NOMO-1 (cell line): ENCODE data around the gene C10orf105.

Experiments
- DNase-seq, 2 experiments: peaks; one replicate each; lab custom pipeline; 2025; ENCODE audit not compliant: unreplicated experiment in 2 of 2; lab: John Stamatoyannopoulos, UW

Gene C10orf105

GRCh38 chr10:71739358-71739900, 19.9 kb upstream of the C10orf105 start:
- DNase-seq: no peak

DNA sequence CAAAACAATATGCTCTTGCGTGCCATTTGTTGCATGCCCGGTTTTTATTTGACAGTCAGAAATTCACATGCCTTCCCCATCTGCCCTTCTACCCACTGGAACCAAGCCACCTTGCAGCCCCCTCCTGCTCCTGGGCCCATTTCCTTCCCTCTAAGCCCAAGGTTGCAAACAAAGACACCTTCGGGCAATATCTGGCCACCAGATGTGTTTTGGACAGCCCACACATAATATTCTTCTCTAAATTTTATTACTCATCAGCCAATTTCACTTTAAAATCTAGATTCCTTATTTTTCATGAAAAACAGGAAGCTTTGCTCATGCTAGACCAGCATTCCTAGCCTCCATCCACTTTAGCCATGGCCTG, 18.2 kb upstream of the C10orf105 start:
- DNase-seq: no peak

DNA sequence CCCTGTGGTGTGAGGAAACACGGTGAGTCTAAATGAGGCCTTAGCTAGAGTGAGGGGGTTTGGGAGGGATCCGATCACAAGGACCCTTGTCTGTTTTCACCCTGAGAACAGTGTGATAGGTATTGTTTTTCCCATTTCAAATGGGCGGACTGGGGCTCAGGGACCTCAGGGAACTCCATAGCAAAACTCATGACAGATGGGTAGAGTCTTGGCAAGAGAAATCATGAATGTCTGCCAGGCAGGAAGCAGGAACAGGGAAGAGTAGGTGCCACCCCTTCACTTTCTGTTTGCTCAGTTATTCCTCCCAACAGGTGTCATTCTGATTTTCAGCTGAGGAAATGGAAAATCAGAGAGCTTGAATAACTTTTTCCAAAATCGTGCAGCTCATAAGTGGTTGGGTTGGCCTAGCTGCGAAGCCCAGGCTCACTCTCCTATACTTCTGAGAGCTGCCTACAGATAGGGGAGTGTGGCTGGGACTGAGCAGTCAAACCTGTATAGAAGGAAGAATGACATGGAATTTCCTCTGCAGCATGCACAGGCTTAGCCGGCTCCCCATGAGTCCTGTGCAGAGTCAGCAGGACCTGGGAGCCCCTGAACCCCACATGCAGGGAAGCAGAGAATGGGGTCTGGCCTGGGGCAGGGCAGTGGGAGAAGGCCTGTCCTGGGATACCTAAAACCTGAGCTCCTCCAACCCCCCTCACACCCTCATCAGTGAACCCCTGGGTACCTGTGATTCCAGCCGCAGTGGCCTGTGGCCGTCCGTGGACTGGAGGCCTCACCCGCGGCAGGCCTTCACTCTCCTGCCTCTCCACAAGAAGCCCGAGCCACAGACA, 17.6 kb upstream of the C10orf105 start:
- DNase-seq: no peak

DNA sequence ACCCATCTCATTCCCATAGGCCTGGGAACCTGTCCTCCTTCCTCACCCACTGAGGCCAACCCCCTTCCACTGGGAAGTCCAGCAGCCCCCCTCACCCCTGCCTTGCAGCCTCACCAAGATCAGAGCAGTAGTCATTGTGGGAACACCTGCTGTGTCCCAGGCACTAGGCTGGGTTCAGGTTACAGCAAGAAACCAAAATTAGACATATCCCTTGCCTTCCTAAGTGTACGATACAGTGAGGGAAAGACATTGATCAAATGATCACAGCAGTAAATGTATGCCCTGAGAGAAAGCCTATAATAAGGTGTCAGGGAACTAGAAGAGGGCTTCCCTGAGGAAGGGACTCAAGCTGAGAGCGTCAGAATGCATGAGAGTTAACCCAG, 17.0 kb upstream of the C10orf105 start:
- no peak for DNase-seq

- peak; percentile 66 to 73 for DNase-seq
Measured at GRCh38 chr10:71735709-71736569, 16.4 kb upstream of the C10orf105 start.

GRCh38 chr10:71734797-71735196, 15.2 kb upstream of the C10orf105 start:
- no peak for DNase-seq

- no peak for DNase-seq
Measured at GRCh38 chr10:71731791-71732190, 12.2 kb upstream of the C10orf105 start.

DNA sequence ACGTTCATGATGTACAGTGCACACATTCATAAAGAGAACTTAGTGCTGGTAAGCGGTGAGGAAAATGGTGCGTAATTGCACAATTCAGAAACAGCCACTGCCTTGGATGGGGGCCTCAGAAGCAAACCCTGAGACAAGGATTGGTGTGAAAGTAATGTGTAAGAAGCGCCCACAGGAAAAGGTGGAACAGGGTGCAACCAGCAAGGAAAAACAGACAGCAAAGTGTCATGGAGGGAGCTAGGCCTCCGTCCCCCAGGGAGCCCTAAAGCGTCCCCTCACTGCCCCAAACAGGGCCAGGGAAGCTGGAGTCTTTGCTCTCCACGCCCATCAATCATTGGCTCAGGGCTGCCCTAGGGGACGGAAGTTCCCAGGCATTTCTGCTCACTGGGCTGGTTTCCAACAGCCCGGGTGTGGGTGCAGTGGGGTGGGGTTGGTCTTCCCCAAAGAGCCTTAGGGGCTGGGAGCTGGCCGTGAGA, 9.6 kb upstream of the C10orf105 start:
- DNase-seq: peak; percentile 76 to 85

GRCh38 chr10:71727738-71728737, 8.5 kb upstream of the C10orf105 start:
- peak; percentile 93 to 95 for DNase-seq

DNA sequence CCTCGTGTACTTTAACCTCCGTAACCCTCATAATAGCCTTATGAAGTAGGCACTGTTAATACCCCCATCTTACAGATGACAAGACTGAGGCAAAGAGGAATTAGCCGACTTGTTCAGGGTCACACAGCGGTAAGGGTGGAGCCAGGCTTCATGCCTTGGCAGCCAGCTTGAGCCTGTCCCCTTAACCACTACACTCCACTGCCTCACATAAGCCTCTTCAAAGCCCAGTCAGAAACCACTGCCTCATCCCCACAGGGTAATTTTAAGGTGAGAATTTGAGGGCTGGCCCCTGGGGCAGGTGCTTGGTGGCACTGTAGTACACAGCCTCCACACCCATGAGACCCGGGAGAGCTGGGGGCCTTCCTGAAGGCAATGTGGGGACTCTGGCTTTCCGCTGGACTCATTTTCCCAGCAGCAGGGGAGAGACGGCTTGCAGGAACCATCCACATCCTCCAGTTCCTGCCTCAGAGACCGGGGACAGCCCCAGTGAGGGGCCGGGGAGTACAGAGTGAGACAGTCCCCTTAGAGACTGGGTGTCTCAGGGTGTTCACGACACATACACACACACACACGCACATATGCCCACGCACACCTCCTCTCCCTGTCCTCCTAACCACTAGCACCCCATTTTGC, 7.6 kb upstream of the C10orf105 start:
- no peak for DNase-seq

DNA sequence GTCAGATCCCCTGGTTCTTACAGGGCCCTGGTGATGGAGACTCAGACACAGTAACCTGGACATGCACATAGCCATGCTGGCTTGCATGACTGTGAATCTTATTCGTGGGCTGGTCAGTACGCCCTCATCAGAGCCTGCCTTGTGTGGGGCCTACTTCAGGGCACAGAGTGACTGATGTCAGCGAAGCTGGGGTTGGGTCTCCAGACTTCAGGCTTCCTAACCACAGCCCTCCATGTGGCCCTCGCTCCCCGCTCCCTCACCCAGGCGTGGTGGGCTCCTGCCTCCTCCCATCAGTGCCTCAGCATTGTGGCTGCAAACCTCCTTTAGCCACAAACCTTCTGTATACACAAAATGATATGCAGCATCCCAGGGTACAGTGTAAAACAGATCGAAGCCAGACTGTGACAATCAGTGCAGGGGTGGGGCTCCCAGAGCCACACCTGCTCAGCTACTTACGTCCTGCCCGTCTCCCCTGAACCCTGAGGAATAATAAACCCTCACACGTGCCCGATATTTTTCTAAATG, 7.1 kb upstream of the C10orf105 start:
- DNase-seq: no peak

- DNase-seq: peak; percentile 12 to 18
Measured at GRCh38 chr10:71725998-71726579, 6.5 kb upstream of the C10orf105 start.

DNA sequence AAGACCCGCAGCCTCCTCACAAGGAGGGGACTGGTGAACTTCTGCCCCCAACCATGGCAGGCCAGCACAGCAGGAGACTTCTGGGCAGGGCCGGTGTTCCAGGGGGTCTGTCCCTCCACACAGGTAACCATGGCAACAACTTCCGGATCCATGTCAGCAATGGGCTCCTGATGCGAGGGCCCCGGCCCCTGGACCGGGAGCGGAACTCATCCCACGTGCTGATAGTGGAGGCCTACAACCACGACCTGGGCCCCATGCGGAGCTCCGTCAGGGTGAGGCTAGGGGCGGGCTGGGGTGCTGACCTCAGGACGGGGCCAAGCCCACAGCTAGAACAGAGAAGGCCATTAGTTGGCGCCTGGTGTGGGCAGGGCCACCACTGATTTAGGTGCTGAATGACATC, 5.7 kb upstream of the C10orf105 start:
- no peak for DNase-seq

GRCh38 chr10:71724539-71724938, 5.0 kb upstream of the C10orf105 start:
- DNase-seq: no peak

DNA sequence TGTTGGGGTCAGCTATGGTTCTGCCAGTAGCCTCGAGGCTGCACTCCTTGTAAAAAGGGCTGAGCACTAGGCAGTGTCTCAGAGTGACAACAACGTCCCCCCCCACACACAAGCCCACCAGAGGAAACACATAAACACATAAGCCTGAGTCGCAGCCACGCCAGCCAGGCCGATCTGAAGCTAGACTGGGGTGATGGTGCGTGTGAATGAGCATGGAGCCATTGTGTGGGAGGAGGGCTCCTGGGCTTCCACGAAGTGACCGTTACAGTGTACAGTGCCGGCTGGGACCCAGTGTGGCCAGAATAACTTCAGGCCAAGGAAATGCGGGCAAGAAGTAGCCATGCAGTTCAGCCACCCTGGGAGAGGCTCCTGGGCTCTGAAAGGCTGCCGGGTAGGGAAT, 3.7 kb upstream of the C10orf105 start:
- no peak for DNase-seq

- no peak for DNase-seq
Measured at GRCh38 chr10:71722849-71723248, 3.3 kb upstream of the C10orf105 start.

GRCh38 chr10:71721313-71721712, 1.7 kb upstream of the C10orf105 start:
- no peak for DNase-seq

- no peak for DNase-seq
Measured at GRCh38 chr10:71720288-71720687, 710 bp upstream of the C10orf105 start.

DNA sequence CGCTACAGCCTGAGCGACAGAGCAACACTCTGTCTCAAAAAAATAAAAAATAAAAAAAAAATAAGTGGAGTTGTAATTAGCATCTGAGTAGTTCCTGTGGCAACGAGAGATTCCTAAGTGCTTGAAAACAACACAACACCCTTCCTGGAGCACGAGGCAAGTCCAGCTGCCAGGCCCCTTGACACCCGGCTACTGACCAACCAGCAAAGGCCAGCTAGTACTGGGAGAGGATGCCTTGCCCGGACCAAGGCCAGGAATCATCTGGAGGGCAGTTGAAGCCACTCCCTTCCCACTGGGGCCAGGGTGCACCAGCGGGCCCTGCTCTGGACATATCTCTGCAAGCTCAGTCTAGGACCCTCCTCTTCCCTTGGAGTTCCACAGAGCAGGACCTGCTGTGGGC, 536 bp downstream of the C10orf105 start:
- DNase-seq: no peak
